ENCODE measurements around the gene ZNF248.

The ZNF248 gene

DNA sequence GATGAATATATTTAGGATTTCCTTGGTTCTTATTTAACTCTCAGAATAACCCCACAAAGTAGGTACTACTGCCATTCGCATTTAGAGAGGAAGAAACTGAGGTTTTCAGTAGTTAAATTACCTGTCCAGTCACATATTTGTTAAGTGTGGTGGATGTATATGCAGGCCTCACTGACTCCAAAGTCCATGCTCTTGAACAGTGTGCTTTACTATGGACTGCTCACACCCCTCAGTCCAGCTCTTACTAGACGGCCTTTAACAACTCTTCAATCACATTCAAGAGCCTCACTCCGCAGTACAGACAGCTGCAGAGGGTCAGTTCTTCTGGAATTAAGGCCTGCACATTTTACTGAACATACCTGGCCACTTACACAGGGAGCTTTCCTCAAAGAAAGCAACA lies 36.2 kb downstream of the ZNF248 start:
- no peak for DNase-seq (ENCODE audit: low read depth)

DNA sequence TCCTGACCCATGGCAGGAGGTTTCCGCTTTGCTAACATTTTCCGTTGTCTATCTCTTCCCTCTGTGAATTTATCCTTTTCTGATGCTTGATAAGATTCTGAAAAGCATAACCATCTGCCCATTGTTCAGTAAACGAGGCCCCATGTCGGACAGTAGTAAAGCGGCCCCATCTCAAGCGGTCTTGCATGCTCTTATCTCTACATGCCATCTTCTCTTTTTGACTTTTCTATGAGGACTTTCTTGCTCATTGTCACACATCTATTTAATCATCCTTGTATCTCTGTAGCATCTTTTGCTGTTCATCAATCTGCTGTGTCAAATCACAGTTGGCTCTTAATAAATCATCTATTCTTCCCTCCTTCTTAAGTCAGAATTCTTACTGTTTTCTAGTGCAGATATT lies 37.6 kb downstream of the ZNF248 start:
- no peak for DNase-seq (ENCODE audit: low read depth)

DNA sequence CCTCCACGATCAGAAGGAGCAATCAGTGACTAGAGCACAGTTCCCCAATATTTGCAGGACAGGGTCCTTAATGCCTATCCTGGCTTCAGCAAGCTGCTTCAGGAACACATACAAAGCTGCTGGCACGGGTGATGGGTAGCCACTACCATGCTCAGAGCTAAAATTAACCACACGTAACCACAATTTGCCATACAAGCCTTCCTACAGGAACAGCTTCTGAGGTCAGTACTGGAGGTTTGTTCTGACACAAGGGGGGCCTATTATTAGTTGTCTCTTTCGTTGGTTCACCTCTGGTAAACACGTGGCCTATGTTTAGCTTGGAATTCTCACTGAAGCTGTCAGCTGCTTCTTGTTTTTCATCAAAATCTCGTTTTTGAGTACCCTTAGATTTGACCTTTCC lies 41.1 kb downstream of the ZNF248 start:
- DNase-seq (ENCODE audit: low read depth) = no peak

DNA sequence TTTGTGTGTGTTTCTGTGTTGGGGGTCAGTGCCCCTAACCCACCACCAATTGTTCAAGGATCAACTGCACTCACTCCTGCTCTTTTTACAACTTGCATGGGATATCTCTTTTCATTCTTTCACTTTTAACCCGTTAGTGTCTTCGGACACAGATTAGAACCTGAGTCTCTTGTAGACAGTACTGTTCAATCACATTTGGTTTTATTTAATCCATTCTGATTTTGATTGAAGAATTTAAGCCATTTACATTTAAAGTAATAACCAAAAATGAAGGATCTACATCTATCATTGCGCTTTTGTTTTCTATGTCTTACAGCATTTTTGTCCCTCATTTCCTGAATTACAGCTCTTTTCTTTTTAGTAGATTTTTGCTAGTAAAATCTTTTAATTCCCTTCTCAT lies 43.6 kb downstream of the ZNF248 start:
- no peak for DNase-seq (ENCODE audit: low read depth)

DNA sequence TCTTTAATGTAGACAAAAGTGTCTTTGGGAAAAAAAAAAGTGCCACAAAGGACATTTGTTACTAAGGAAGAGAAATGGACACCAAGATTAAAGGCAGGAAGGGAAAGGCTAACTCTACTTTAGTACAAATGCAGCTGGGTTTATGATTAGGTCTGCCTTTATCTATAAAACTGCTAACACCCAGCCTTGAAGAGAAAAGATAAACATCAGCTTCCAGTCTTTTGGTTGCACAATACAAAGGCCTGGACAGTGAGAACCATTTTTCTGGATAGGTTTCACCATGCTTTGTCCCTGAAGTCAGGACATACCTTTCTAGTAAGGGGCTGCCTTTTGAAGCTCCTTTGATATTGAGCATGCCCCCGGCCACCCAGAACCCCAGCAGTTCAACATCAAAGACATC lies 45.1 kb downstream of the ZNF248 start:
- DNase-seq (ENCODE audit: low read depth) = no peak

DNA sequence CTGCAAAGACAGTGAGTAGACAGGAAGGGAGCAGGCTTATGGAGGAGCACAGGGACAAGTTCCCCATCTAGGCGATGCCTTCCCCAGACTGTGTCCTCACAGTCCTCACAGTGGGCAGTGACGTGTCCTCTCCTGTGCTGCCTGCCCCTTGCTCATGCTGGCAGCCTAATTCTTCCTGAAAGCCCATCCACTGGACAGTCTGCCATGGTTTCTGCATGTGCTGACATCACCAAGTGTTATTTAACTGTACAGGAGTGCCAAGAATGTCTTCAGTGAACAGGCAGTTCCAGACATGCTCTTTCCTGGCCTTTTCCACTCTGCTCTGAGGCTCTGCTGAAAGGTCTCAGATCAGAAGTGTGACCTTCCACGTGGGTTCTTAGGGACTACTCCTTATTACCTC lies 54.1 kb downstream of the ZNF248 start:
- no peak for DNase-seq (ENCODE audit: low read depth)

DNA sequence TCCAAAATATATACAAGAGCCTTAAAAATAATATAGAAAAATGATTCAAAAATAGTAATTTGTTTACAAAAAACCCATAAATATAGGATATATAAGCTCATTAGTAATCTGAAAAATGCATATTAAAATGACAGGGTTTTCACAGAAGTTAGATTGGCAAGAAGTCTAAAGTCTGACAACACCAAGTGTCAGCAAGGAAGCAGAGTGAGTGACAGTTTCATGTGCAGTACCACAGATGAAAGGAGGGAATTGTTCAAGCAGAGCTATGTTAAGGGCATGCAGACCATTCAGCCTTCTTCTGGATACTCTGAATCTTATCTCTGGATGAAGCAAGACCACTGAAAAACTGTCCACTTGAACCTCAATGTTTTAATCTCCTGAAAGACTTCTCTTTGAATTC lies 55.9 kb downstream of the ZNF248 start:
- DNase-seq (ENCODE audit: low read depth) = no peak

DNA sequence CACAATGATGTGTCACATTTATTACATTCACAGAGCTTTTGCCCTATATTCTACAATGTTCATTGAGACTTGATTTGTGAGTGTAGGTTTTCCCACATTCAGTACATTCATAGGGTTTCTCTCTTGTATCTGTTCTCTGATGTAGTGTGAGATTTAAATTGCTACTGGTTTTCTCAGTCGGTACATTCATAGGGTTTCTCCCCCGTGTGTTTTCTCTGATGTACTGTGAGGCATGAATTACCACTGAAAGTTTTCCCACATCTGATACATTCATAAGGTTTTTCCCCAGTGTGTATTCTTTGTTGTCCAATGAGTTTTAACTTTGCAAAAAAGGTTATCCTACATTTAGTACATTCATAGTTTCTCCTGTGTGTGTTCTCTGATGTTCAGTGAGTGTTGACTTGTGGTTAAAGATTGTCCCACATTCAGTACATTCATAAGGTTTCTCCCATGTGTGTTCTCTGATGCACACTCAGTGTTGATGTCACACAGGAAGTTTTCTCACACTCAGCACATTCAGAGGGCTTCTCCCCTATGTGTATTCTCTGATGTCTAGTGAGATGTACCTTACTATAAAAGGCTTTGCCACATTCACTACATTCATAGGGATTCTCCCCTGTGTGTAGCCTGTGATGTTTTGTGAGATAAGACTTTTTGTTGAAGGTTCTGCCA lies 63.0 kb downstream of the ZNF248 start:
- DNase-seq (ENCODE audit: low read depth) = no peak

DNA sequence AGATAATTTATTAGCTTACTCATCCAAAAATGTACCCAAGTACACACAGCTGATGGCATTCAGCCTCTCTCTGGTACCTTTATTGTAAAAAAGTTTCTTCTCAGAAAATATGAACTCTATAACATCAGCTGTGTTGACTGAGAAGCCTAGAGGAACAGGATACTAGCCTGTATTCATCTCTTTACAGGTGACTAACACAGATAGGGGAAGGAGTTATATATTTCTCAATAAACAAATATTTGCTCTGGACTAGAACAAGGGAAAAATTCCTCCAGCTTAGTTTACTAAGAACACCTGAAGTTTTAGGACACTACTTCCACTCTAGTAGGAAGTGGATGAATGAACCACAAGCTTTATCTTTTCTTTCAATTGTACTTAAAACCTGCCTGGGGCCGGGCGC lies 67.8 kb downstream of the ZNF248 start:
- DNase-seq (ENCODE audit: low read depth) = no peak

DNA sequence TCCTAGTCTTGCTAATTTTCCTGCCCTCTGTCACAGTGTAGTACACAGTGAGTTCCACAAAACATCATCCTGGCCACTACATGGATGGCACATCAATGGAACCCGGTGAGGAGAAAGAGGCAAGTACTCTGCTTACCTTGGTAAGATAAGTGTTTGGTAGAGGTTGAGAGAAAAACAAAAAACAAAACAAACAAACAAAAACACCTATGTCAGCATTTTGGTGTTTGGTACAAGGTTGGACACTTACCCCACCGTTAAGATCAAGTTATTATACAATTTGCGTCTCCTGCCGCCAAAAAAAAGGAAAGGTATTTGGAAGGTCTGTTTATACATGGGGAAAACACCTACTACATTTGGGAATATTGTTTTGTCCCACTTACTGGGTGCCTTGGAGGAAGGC lies 72.7 kb downstream of the ZNF248 start:
- no peak for DNase-seq (ENCODE audit: low read depth)

DNA sequence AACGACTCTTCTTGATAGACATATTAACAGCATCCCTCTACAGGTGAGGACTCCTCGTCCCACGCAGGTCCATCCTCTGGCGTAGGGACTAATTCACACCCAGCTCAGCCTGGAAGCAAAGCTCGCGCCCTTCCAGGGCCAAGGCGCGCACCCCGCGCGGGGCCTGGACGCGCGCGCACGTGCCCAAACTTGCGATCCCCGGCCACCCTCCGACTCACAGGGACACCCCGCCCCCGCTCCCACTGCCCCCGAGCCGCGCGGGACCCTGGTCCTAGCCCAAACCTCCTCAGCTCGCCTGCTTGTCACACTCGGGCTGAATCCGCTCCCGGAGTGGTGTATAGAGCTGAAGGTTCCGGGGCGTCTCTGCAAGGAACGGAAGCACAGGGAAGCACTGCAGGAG lies 76.9 kb downstream of the ZNF248 start:
- no peak for DNase-seq (ENCODE audit: low read depth)

DNA sequence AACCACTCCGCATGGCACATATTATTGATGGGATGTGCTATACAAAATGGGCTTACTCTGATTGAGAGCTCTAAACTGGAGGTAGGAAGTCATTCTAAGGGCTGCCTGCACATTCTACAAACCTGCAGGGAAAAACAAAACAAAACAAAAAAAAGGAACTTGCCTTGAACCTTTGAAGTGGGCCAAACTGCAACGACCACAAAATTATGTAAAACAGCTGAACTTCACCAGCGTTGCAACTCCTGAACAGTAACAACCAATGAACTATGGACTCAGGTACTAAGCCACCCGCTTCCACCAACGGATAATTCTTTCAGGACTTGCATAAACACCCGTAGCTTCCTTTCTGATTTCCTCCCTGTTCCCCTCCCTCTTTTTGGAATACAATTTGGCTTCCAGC lies 80.4 kb downstream of the ZNF248 start:
- no peak for DNase-seq (ENCODE audit: low read depth)

DNA sequence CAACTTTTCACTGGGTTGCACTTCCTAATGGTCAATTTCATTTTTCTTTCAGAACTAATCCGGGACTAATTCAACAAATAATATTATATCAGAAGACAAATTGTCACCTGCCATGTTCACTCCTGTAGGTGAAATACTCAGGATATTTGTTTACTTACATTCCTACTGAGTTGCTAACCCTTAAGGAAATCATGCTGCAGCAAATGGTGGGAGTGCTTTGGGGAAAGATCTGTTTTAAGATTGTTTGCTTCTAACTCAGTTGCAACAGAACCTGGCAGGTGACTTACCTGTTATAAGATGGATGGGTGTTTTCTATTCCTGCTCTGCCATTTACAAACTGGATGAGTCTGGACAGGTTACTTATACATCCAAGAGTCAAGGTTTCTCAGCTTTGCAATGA lies 81.8 kb downstream of the ZNF248 start:
- no peak for DNase-seq (ENCODE audit: low read depth)

DNA sequence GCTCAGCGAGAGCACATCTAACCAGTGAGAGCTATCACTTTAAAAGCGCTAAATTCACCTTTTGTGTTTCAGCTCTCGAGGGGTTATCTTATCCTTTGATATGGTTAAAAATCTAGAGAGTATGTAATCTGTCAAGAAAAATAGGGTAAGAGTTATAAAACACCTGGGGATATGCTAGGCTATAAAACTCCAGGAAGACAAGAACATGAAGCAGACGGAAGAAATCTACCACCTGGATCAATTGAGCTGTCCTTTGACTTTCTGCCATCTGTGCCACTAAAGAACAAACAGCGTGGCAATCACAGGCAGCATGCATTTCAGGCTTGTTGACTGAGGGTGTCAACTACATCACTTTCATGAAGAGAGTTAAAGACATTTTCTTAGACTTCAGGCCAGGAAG lies 83.1 kb downstream of the ZNF248 start:
- DNase-seq (ENCODE audit: low read depth) = no peak

DNA sequence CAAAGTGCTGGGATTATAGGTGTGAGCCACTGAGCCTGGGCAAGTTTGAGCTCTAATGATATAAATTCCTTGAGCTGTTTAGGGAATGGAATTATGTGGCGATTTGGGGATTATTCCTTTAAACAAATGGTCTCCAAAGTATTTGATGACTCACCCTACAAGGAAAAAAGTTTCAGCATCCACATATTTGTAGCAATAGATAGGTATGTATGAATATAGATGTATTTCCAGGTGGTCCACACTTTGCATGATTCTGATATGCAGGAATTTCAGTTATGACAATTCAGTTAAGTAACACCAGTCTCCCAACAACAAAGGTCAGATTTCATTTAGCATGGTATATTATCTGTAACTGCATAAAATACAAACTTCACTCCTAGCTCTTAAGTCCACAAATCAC lies 92.2 kb downstream of the ZNF248 start:
- DNase-seq (ENCODE audit: low read depth) = no peak

DNA sequence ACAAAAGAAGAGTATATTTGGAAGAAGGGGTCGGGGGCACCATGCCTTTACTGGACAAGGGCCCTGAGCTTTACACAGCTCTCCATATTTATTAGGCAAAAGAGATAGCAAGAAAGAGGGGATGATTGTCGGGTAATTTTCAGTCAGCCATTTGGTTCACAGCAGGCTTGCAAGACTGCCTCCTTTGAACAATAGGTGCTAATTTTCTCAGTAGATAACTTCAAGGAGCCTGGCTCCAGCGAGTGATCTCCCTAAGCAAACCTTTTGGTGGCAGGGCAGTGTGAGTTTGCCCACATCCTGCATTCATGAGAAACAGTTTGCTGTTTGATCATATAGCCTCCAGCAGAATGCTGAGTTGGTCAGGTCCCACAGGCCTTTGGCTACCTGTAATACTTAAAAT lies 94.3 kb downstream of the ZNF248 start:
- DNase-seq (ENCODE audit: low read depth) = no peak

DNA sequence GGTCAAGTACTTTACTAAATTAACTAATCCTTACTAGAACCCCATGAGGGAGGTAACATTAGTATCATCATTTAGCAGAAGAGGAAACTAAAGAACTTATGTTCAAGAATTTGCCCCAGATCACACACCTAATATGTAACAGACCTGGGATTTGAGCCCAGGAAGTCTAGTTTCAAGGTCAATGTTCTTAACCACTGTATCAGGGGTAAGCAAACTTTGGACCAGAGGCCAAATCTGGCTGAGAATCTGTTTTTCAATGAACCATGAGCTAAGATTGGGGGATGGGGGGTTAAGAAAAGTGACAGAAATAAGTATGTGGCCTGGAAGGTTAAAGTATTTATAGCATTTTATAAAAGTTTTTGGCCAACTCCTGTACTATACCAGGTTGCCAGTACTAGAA lies 95.1 kb downstream of the ZNF248 start:
- DNase-seq (ENCODE audit: low read depth) = no peak

DNA sequence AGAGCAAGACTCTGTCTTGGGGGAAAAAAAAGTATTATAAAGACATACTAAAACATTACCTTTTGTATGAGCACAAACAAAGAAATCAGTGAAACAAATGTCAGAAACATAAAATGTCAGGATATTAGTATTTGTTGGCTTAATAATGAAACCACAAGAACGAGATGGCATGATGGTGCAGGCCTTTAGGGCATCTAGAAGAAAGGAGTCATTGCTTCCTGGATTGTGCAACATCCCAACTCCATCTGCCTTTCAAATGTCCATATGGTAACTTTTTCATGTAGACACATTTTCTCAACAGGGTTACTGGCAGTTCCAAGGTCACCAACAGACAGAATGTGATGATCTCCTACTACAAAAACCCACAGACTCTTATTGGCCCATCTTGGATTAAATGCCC lies 96.6 kb downstream of the ZNF248 start:
- DNase-seq (ENCODE audit: low read depth) = no peak

DNA sequence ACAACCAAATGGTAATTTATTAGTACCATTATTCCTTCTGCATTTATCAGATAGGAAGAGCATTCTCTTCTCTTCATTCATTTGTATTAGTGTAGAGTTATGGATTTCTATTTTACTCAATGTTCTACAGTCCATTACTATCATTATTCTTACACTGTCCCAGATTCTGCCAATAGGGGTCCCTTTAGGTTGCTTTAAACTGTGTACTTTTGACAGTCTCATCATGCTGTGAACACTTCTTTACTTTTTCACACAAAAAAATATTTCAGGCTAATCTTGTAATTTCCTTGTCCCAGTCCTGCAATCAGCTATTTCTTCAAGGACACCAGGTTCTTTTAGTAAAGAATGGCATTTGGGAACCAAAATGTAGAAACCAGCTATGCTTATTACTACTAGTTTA lies 99.3 kb downstream of the ZNF248 start:
- no peak for DNase-seq (ENCODE audit: low read depth)

DNA sequence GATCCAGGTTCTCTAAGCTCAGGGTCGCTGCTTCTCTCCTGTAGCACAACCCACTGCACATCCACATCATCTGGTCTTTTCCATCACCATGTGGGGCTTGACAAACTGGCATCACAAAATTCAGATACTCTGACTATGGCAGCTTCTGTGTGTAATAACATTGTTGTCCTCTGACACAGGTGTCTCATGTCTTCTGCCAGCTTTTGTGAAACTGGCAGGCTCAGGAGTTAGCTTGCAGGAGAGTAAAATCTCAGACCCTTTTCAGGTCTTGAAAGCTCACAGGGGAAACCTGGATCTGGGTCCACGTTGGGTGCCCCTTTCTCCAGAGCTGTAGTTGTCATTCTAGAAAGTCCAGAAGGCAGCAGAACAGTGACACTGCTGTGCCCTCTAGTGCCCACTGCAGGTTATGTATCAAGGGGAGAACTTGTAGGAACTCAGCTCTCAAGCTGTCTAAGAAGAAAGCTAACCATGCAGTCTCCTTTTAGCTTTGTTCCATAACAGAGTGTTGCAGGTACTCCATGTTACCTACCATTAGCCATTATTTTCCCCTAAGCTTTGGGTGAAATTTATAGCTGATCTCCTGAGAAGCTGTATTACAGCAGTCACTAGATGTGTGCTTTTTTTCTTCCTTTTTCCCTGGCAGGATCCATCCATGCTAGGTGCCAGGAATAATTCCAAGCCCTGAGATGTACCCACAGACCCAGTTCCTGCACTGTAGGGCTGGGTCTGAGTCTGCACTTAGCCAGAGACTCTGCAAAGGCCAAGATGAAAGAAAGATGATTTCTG lies 102.7 kb downstream of the ZNF248 start:
- peak; percentile 2 for DNase-seq (ENCODE audit: low read depth)

DNA sequence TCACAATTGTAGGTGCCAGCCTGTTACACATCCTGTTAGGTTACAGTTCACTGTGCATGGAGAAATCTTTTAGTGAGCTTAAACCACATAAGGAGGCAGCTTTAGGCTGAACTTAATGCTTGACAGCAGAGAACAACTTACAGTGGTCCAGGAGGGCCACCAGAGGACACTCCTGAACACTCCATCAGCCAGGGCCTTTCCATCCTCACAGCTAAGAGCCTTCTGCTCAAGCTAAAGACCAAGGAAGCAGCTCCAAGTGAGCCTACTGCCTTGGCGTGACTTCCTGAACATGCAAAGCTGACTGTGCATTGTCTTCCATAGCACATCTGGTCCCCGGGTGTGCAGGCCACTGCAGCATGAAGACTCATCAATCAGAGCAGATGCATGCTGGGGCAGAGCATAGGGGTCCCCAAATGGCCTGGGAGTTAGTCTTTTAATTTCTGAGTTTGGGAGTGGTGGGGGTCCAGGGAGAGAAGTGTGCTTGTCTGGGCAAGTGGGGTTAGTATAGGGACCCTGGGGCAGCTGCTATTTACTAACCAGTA lies 105.0 kb downstream of the ZNF248 start:
- DNase-seq (ENCODE audit: low read depth) = no peak

DNA sequence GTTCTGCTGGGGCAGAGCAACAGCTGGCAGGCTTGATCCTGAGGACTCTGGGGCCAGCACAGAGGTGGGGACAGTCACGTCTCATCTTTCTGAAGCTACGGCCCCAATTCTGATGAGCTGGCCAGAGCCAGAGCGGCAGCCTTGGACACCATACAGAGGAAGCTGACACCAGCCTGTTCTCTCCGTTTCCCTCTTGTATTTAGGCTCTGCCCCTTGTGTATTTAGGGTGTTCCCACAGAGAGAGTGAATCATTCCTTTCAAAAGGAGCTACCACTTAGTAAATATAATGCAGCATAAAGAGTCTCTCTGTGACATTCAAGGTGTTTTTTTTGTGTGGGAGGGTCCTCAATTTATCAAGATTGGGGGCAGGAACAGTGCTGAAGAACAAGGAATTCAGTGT lies 109.2 kb downstream of the ZNF248 start:
- DNase-seq (ENCODE audit: low read depth) = no peak

DNA sequence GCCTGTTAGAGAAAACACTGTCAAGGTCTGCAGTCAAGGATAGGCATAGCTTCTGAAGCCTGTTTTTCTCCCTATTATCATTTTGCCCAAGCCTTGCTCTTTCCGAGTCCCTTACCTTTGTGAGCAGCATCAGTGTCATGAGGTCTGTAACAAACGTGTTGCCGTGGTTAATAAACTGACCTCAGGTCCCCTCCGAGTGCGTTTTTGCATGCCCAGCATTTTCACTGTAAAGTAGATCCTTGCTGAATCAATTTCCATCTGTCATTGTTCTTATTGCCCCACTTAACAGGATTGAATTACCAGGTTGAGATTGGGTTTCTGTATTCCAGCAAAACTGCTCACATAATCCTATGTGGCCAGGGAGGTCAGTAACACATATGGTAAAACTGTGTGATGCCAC lies 110.3 kb downstream of the ZNF248 start:
- no peak for DNase-seq (ENCODE audit: low read depth)

DNA sequence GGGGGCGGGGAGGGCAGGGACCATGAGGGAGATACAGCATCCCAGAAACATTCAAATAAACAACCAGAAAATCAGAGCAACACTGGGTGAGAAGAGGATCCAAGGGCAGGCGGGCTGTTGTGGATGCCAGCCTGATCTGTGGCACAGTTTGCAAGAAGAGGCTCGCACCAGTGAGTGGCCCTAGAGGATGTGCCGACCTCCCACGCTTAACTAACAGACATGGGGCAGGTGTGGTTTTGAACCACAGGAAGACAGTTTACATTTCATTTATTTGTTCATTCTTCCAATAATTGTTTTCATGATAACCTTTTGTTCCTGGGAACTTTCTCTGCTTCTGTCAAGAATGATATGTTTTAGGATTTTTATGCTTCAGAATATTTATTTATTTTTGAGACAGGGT lies 115.6 kb downstream of the ZNF248 start:
- no peak for DNase-seq (ENCODE audit: low read depth)
